Measurements from ENCODE around the gene CEP57.
A peak's percentile ranks its signal among the peaks of the same experiment; 100 is the strongest.
"Not testable (repeated sequence)": the region's sequence is repeated elsewhere in the genome, so short reads cannot be mapped to it uniquely, and the experiment has no call there.

The CEP57 gene

GRCh38 chr11:95790933-95791708 is 823 bp downstream of the CEP57 start:
- ATAC-seq (peak; percentile 5), DNase-seq (peak; percentile 67)
- no peaks in the 10 kb centered on the region for H3K27me3 Mint-ChIP-seq
- peak overlapping the region; percentile 100 for H3K27ac Mint-ChIP-seq
- H3K9me3 Mint-ChIP-seq, result no peaks in the 10 kb centered on the region
- H3K4me1 Mint-ChIP-seq, result peaks cover 58% of the 10 kb centered on the region
- peak overlapping the region; percentile 98 for H3K4me3 Mint-ChIP-seq
- H3K36me3 Mint-ChIP-seq (ENCODE audit: low read depth), result peaks cover 40% of the 10 kb centered on the region

DNA sequence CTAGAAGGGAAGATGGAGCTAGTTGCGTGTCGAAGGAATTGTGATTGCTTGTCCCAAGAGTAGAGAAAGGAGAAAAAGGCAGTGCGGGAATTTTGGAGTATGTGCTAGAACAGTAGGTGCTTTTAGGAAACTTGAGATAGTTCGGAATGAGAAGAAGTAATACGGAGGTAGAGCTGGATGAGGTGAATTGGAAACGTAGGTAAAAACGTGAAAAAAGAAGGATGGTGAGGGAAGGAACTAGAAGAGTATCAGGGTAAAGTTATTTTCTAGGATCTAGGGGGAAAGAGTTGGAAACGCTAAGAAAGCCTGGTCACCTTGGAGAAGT is 1.4 kb downstream of the CEP57 start:
- peak overlapping the region; percentile 100 for H3K27ac Mint-ChIP-seq
- peaks cover 57% of the 10 kb centered on the region for H3K4me1 Mint-ChIP-seq
- DNase-seq (no peak), ATAC-seq (no peak)
- no peaks in the 10 kb centered on the region for H3K9me3 Mint-ChIP-seq
- H3K36me3 Mint-ChIP-seq (ENCODE audit: low read depth), result peaks cover 35% of the 10 kb centered on the region
- peak overlapping the region; percentile 98 for H3K4me3 Mint-ChIP-seq
- no peaks in the 10 kb centered on the region for H3K27me3 Mint-ChIP-seq

- Mint-ChIP-seq H3K27me3 (no peaks in the 10 kb centered on the region), H3K9me3 (no peaks in the 10 kb centered on the region), H3K36me3 (ENCODE audit: low read depth) (peaks cover 31% of the 10 kb centered on the region), H3K4me3 (peak overlapping the region; percentile 98), H3K27ac (peak overlapping the region; percentile 100), H3K4me1 (peaks cover 53% of the 10 kb centered on the region)
- DNase-seq (no peak), ATAC-seq (no peak)
These were observed 1.9 kb downstream of the CEP57 start for GRCh38 chr11:95792200-95792599.

DNA sequence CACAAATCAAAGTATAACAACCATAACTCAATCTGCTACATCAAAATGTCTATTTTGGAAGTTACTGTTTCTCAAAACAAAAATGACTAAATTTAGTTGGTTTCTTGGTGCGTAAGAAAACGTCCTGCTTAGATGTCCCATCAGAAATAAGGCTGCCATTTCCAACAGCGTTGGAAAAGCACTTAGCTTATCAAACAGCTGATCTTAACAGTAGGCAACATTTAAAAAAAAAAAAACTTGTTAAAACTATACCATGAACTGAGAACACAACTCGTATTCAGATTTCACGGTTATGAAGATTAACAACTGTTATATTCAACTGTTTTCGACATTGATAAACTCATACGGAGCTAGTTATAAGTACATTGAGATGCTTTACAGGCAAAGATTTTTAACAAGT is 2.4 kb downstream of the CEP57 start:
- ATAC-seq, result no peak
- Mint-ChIP-seq H3K9me3 (no peaks in the 10 kb centered on the region), H3K36me3 (ENCODE audit: low read depth) (peaks cover 27% of the 10 kb centered on the region), H3K4me1 (peaks cover 51% of the 10 kb centered on the region), H3K27ac (no peak overlapping the region), H3K27me3 (no peaks in the 10 kb centered on the region), H3K4me3 (peak overlapping the region; percentile 3)
- DNase-seq, result no peak

DNA sequence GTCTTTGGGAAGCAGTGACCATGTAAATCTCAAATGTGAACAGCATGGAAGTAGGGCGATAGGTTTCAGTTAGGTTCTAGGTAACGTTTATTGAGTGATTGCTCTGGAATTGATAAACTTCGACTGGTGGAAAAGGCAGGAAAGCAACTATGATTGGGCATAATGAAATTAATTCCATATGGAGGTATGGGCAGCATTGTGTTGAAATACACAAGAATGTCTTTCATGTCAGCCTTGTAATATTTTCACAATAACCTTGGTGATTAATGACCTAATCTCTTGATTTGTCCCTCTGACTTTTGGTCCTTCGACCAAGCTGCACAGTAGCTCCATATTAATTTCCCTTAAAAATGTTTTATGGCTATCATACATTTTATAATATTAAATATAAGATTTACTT is 2.8 kb downstream of the CEP57 start:
- Mint-ChIP-seq H3K27me3 (no peaks in the 10 kb centered on the region), H3K9me3 (no peaks in the 10 kb centered on the region), H3K4me1 (peaks cover 49% of the 10 kb centered on the region), H3K4me3 (peak overlapping the region; percentile 3), H3K27ac (no peak overlapping the region), H3K36me3 (ENCODE audit: low read depth) (peaks cover 23% of the 10 kb centered on the region)
- DNase-seq (no peak), ATAC-seq (no peak)

DNA sequence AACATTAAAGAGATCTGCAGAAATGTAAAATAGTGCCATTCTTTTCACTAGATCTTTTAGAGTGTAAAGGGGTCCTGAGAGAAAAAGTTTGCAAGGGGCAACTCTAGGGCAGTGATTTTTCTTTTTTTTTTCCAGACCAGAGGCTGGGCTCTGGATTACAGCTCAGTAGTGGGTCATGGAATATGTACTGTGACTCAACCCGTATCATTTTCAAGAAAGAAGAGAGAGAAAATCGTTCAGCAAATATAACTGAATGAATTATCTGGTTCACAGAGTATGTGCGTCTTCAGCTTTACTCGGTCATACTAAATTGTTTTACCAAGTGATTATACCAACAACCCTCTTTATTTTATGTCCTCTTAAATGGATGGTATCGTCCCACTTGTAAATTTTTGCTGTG is 3.8 kb downstream of the CEP57 start:
- ATAC-seq, result no peak
- Mint-ChIP-seq H3K9me3 (no peaks in the 10 kb centered on the region), H3K36me3 (ENCODE audit: low read depth) (peaks cover 20% of the 10 kb centered on the region), H3K4me3 (peak overlapping the region; percentile 6), H3K27me3 (no peaks in the 10 kb centered on the region), H3K27ac (no peak overlapping the region), H3K4me1 (peaks cover 45% of the 10 kb centered on the region)
- no peak for DNase-seq

GRCh38 chr11:95795627-95796295 is 5.5 kb downstream of the CEP57 start:
- Mint-ChIP-seq H3K4me3 (no peak overlapping the region), H3K4me1 (peaks cover 45% of the 10 kb centered on the region), H3K36me3 (ENCODE audit: low read depth) (peaks cover 31% of the 10 kb centered on the region), H3K27ac (no peak overlapping the region), H3K9me3 (no peaks in the 10 kb centered on the region), H3K27me3 (no peaks in the 10 kb centered on the region)
- no peak for ATAC-seq
- DNase-seq, result no peak

DNA sequence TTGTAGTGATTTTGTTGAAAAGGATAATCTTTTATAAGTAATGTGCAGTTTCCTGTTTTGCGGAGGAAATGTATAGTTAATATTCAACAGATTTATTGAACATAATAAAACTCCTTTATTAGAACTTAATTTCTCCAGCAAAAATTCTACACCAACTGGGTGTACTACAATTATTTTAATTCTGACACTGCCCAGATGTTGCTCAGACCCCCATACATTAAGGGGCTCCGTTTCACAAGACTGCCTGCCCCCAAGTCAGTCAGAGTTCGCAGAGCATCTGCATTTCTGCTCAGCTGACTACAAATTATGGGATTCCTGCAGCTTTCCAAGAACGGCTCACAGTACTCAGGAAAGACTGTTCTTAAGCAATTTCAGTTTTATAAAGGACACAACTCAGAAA is 6.2 kb downstream of the CEP57 start:
- no peak overlapping the region for H3K27ac Mint-ChIP-seq
- H3K4me3 Mint-ChIP-seq, result no peak overlapping the region
- H3K27me3 Mint-ChIP-seq, result no peaks in the 10 kb centered on the region
- H3K36me3 Mint-ChIP-seq (ENCODE audit: low read depth), result peaks cover 37% of the 10 kb centered on the region
- H3K4me1 Mint-ChIP-seq, result peaks cover 42% of the 10 kb centered on the region
- ATAC-seq (no peak), DNase-seq (no peak)
- H3K9me3 Mint-ChIP-seq, result no peaks in the 10 kb centered on the region

GRCh38 chr11:95799546-95799945 is 9.2 kb downstream of the CEP57 start:
- H3K36me3 Mint-ChIP-seq (ENCODE audit: low read depth), result peaks cover 41% of the 10 kb centered on the region
- peak overlapping the region; percentile 2 for H3K27ac Mint-ChIP-seq

GRCh38 chr11:95800438-95800837 is 10.1 kb downstream of the CEP57 start:
- peaks cover 9% of the 10 kb centered on the region for H3K4me1 Mint-ChIP-seq
- no peak for ATAC-seq
- no peak overlapping the region for H3K4me3 Mint-ChIP-seq
- H3K9me3 Mint-ChIP-seq, result no peaks in the 10 kb centered on the region
- DNase-seq, result no peak
- no peaks in the 10 kb centered on the region for H3K27me3 Mint-ChIP-seq
- H3K27ac Mint-ChIP-seq, result no peak overlapping the region
- H3K36me3 Mint-ChIP-seq (ENCODE audit: low read depth), result peaks cover 43% of the 10 kb centered on the region

More at GRCh38 chr11:95799546-95799945, 9.2 kb downstream of the CEP57 start:
- Mint-ChIP-seq H3K27me3 (no peaks in the 10 kb centered on the region), H3K9me3 (no peaks in the 10 kb centered on the region), H3K4me1 (peaks cover 16% of the 10 kb centered on the region), H3K4me3 (no peak overlapping the region)
- DNase-seq (no peak), ATAC-seq (no peak)

DNA sequence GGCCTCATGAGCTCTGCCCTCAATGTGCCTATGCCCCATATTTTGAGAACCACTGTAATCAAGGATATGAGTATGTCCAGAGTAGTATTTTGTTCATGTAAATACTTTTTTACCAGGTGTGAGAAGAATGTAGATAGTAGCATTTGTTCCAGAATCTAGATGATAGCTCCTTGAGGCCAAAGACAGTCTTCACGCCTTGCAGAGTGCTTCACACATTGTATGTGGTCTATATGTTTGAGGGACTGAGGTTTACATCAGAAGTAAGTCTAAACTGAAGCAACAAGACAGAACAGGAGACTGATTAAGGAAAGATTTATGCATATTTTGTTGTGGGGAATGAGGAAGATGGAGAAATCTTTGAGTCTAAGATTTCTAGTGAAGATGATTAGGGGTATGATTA is 12.5 kb downstream of the CEP57 start:
- ATAC-seq (no peak), DNase-seq (no peak)
- Mint-ChIP-seq H3K4me1 (peaks cover 2% of the 10 kb centered on the region), H3K9me3 (no peaks in the 10 kb centered on the region), H3K36me3 (ENCODE audit: low read depth) (peaks cover 57% of the 10 kb centered on the region), H3K27me3 (no peaks in the 10 kb centered on the region), H3K4me3 (no peak overlapping the region), H3K27ac (no peak overlapping the region)

DNA sequence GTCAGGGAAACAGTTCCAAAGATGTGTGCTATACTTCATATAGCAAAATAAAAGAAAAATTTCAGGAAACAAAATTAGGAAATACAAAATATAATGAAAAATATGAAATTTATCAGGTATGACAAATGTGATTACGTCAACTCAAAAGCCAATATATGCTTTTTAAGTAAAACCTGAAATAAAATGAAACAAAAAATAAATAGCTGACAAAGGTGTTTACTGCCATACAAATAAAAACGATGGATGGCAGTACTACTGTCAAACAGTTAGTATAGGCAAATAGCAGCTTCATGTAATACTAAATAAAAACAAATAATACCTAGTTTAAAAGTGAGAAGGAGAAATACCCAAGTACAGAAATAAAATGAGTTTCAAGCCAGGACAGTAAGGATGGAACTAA is 13.7 kb downstream of the CEP57 start:
- H3K4me3 Mint-ChIP-seq, result no peak overlapping the region
- ATAC-seq (no peak), DNase-seq (no peak)
- no peak overlapping the region for H3K27ac Mint-ChIP-seq
- H3K4me1 Mint-ChIP-seq, result no peaks in the 10 kb centered on the region
- no peaks in the 10 kb centered on the region for H3K9me3 Mint-ChIP-seq
- peaks cover 60% of the 10 kb centered on the region for H3K36me3 Mint-ChIP-seq (ENCODE audit: low read depth)
- no peaks in the 10 kb centered on the region for H3K27me3 Mint-ChIP-seq

DNA sequence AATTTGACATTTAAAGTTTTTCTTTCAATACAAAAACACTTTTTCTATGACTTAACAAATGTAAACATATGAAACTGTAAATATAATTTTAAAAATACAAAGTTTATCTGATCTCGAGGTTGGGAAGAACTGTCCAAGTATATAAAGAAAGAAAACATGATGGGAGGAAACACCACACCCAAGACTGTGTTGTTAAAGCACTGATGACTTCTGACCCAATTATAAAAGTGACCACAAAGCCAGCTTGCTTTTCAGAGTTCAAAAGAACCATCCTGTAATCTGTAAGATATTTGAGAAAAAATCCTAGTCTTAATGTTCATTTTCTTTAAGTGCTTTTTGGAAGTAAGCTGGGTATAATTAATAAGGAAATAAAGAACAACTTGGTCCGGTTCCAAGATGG is 15.6 kb downstream of the CEP57 start:
- no peaks in the 10 kb centered on the region for H3K27me3 Mint-ChIP-seq
- DNase-seq (no peak), ATAC-seq (no peak)
- H3K4me1 Mint-ChIP-seq, result no peaks in the 10 kb centered on the region
- H3K36me3 Mint-ChIP-seq (ENCODE audit: low read depth), result peaks cover 47% of the 10 kb centered on the region
- no peaks in the 10 kb centered on the region for H3K9me3 Mint-ChIP-seq
- no peak overlapping the region for H3K27ac Mint-ChIP-seq
- H3K4me3 Mint-ChIP-seq, result no peak overlapping the region

GRCh38 chr11:95806464-95806863 is 16.2 kb downstream of the CEP57 start:
- not testable (repeated sequence) for DNase-seq, H3K9me3 Mint-ChIP-seq, ATAC-seq, H3K4me3 Mint-ChIP-seq, H3K4me1 Mint-ChIP-seq, H3K27ac Mint-ChIP-seq, H3K27me3 Mint-ChIP-seq
- H3K36me3 Mint-ChIP-seq (ENCODE audit: low read depth), result peaks cover 42% of the 10 kb centered on the region

GRCh38 chr11:95811052-95811451 is 20.8 kb downstream of the CEP57 start:
- Mint-ChIP-seq H3K36me3 (ENCODE audit: low read depth) (peaks cover 41% of the 10 kb centered on the region), H3K4me1 (peaks cover 15% of the 10 kb centered on the region)
- H3K9me3 Mint-ChIP-seq, ATAC-seq, DNase-seq, H3K4me3 Mint-ChIP-seq, H3K27me3 Mint-ChIP-seq, H3K27ac Mint-ChIP-seq: not testable (repeated sequence)
